Inflammatory macrophage treated with lipopolysaccharide for 1 hour (primary cell): ENCODE results near the gene SWT1.
"Not testable (repeated sequence)": the region's sequence is repeated elsewhere in the genome, so short reads cannot be mapped to it uniquely, and the experiment has no call there.

ENCODE experiments used
- DNase-seq, 2 donors: peaks; one replicate each; pipeline ENCODE4 v3.0.0-alpha.2; 2020 to 2022

Gene SWT1

GRCh38 chr1:185293967-185294542 is 137.1 kb downstream of the SWT1 start:
- DNase-seq = no peak

- DNase-seq = no peak
Observed at GRCh38 chr1:185295091-185295490, 138.1 kb downstream of the SWT1 start.

GRCh38 chr1:185297982-185298381 is 141.0 kb downstream of the SWT1 start:
- DNase-seq = no peak

- no peak for DNase-seq
Observed at GRCh38 chr1:185300152-185300551, 143.2 kb downstream of the SWT1 start.

- DNase-seq = no peak
Observed at GRCh38 chr1:185305419-185305818, 148.5 kb downstream of the SWT1 start.

GRCh38 chr1:185308126-185308525 is 151.2 kb downstream of the SWT1 start:
- no peak for DNase-seq

GRCh38 chr1:185309566-185309965 is 152.6 kb downstream of the SWT1 start:
- no peak for DNase-seq

- DNase-seq = no peak
Observed at GRCh38 chr1:185311589-185312225, 154.7 kb downstream of the SWT1 start.

- no peak for DNase-seq
Observed at GRCh38 chr1:185312361-185313138, 155.6 kb downstream of the SWT1 start.

GRCh38 chr1:185314411-185314810 is 157.4 kb downstream of the SWT1 start:
- DNase-seq = no peak

GRCh38 chr1:185315445-185316071 is 158.6 kb downstream of the SWT1 start:
- no peak for DNase-seq

GRCh38 chr1:185316163-185317033 is 159.4 kb downstream of the SWT1 start:
- DNase-seq = peak; percentile 85 to 91

- DNase-seq = peak; percentile 91 to 93
Observed at GRCh38 chr1:185317034-185317885, 160.3 kb downstream of the SWT1 start, which contains the start of gene IVNS1ABP. IVNS1ABP (minus strand) TSS chr1:185317243; CDS start chr1:185309493, 7,750 bp downstream.

GRCh38 chr1:185317886-185318310 is 160.9 kb downstream of the SWT1 start:
- DNase-seq = peak; percentile 61 to 73

- no peak for DNase-seq
Observed at GRCh38 chr1:185318431-185319138, 161.6 kb downstream of the SWT1 start.

- DNase-seq = no peak
Observed at GRCh38 chr1:185319139-185319475, 162.1 kb downstream of the SWT1 start.

GRCh38 chr1:185321104-185321503 is 164.1 kb downstream of the SWT1 start:
- DNase-seq = not testable (repeated sequence)

GRCh38 chr1:185321653-185322221 is 164.8 kb downstream of the SWT1 start:
- not testable (repeated sequence) for DNase-seq

- DNase-seq = no peak
Observed at GRCh38 chr1:185322636-185323035, 165.7 kb downstream of the SWT1 start.

GRCh38 chr1:185324118-185324517 is 167.2 kb downstream of the SWT1 start:
- no peak for DNase-seq
